ENCODE results near the gene CNN2. TPM values are rescaled to one million over a fixed set of nuclear protein-coding genes. Genes with fewer than 3 reads are reported as not detected.
A peak's percentile ranks its signal among the peaks of the same experiment; 100 is the strongest.

The CNN2 gene
- total RNA-seq, result 10 to 100 TPM; 76.0 to 80.5 TPM

DNA sequence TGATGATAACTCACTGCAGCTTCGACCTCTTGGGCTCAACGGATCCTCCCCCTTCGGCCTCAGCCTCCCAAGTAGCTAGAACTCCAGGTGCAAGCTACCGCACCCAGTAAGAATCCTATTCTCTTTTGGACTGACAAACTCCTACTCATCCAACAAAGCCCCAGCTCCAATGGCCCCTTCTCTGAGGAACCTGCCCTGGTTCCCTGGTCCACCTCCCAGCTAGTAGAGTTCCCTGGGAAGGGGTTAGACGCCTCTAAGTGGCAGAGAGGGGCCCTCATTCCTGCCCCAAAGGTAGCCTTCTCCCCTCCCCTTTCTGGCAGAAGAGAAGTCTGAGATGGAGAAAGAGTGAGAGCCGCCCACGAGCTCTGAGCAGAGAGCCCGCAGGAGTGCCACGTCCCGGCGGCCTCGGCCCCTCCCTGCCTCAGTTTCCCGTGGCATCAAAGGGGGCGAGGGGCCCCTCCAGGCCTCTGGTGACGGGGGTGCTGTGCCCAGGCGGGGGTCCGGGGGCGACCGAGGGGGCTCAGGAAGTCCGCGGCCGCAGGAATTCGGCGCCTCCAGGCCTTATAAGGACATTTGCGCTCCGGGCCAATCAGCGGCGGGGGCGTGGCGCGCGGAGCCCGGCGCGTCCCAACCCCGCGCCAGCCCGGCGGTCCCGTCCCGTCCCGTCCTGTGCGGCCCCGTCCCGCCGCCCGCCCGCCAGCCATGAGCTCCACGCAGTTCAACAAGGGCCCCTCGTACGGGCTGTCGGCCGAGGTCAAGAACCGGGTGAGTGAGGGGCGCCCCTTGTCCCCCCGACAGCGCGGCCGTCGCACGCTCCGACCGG lies at the start of gene CNN2:
Gene CNN2 (plus strand): TSS at position 649 of the 823 bp plus-strand sequence. CDS start 54 bp downstream, at position 703.
- H3K27me3 Mint-ChIP-seq, result peaks cover 5% of the 10 kb centered on the region
- DNase-seq, result peak; percentile 81
- H3K27ac Mint-ChIP-seq, result peak within 1 kb of the TSS; percentile 85
- peak within 1 kb of the TSS; percentile 89 for H3K4me3 Mint-ChIP-seq
- H3K4me1 Mint-ChIP-seq, result peaks cover 28% of the 10 kb centered on the region
- no peaks in the 10 kb centered on the region for H3K9me3 Mint-ChIP-seq
- peaks cover 12% of the 10 kb centered on the region for H3K36me3 Mint-ChIP-seq

DNA sequence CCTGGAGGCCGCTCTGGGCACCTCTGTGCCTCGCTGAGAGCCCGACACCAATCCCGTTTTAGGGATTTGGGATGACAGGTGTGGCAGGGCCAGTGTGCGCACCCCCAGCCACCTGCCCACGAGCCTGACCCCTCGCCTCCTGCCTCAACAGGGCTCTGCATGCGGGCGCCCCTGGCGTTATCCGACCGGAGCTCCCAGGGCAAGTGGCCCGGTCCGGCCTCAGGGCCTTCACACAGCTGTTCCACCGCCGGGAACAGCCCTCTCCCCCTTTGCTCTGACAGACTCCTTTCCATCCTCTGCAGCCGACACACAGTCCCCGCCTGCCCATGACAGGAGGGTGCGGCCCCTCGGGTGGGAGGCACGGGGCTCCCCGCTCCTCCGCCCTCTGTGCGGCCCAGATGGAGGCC lies 49.3 kb upstream of the CNN2 start:
- H3K36me3 Mint-ChIP-seq, result peaks cover 5% of the 10 kb centered on the region
- no peak overlapping the region for H3K27ac Mint-ChIP-seq
- no peak overlapping the region for H3K4me3 Mint-ChIP-seq
- DNase-seq, result no peak
- H3K4me1 Mint-ChIP-seq, result no peaks in the 10 kb centered on the region
- H3K9me3 Mint-ChIP-seq, result no peaks in the 10 kb centered on the region
- no peaks in the 10 kb centered on the region for H3K27me3 Mint-ChIP-seq

DNA sequence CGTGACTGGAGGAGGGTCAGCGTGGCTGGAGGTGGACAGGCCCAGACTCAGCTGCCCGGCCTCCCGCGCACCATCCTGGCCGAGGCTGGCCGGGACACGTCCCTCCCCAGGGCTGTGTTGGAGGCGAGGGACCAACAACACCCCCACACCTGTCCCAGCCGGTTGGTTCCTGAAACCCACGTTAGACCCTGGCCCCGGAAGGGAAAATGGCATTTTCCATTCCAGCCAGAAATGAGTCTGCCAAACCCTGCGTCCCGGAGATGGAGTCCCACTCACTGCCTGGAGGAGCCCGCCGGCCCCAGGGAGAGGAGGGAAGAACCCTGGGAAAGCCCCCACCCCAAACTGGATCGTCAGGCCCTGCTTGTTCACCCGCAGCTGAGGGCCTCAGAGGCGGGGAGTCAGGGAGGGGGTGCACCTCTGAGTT lies 47.1 kb upstream of the CNN2 start:
- H3K9me3 Mint-ChIP-seq, result no peaks in the 10 kb centered on the region
- no peaks in the 10 kb centered on the region for H3K27me3 Mint-ChIP-seq
- H3K36me3 Mint-ChIP-seq, result peaks cover 2% of the 10 kb centered on the region
- H3K4me1 Mint-ChIP-seq, result peaks cover 4% of the 10 kb centered on the region
- H3K27ac Mint-ChIP-seq, result no peak overlapping the region
- no peak for DNase-seq
- H3K4me3 Mint-ChIP-seq, result no peak overlapping the region

DNA sequence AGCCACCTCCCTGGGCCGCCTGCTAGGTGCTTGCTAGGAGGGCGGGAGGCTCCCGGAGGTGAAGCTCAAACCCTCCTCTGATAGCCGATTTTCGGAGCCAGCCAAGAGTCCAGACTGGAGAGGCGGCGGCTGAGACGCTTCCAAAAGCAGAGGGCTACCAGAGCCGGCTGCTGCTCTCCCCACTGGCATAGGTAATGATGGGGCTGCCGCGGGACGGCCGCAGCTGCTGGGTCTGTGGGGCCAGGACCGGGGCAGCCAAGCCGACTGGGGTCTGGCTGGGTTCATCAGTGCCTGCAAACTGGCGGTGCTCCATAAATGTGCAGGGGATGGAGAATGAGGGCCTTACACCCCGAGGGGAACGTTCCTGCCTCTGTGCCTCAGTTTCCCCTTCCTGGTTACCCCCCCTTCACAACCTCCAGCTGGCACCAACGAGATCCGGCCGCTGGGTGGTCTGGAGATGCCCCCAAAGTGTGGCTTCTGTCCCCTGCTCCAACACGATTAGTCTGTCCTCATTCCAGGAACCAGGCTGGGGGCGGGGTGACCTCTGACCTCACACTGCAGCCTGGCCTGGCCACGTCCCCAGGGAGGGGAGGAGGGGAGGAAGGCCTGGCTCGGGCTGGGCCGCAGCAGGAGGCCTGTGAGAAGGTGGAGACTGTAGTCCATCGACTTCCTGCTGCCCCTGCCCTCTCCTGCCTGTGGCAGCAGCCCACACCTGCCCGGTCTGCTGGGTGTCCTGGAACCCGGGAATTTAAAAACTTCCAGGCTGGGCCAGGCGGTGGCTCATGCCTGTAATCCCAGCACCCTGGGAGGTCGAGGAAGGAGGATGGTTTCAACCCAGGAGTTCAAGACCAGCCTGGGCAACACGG lies 46.0 kb upstream of the CNN2 start:
- peaks cover 8% of the 10 kb centered on the region for H3K4me1 Mint-ChIP-seq
- no peak for DNase-seq
- no peaks in the 10 kb centered on the region for H3K27me3 Mint-ChIP-seq
- no peak overlapping the region for H3K27ac Mint-ChIP-seq
- peaks cover 7% of the 10 kb centered on the region for H3K36me3 Mint-ChIP-seq
- H3K9me3 Mint-ChIP-seq, result no peaks in the 10 kb centered on the region
- H3K4me3 Mint-ChIP-seq, result no peak overlapping the region

DNA sequence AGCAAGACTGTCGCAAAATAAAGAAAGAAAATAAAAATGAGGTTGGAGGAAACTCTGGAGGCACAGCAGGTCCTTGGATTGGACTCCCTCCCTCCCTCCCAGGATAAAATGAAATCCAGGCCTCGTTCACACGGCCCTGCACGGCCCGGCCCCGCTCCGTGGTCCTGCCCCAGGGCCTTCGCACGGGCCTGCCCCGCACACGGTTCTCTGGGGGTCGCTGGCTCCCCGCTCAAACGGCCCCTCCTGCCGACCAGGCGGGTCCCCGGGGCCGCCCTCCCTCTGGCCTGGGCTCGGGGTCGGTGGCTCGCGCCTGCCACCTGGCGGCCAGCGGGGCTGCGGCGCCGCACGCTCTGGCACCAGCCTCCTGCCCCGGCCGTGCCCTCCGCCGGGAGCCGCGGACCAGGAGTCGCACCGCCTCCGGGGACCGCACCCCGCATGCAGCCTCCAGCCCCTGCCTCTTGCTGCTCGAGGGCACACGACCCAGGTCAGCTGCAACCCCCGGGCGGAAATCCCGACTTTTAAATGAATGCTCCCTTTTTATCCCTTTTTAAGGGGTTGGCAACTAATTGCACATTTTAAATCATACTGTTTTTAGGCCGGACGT lies 43.7 kb upstream of the CNN2 start:
- H3K9me3 Mint-ChIP-seq, result no peaks in the 10 kb centered on the region
- H3K4me3 Mint-ChIP-seq, result no peak overlapping the region
- peak; percentile 87 for DNase-seq
- no peak overlapping the region for H3K27ac Mint-ChIP-seq
- H3K36me3 Mint-ChIP-seq, result peaks cover 7% of the 10 kb centered on the region
- no peaks in the 10 kb centered on the region for H3K27me3 Mint-ChIP-seq
- peaks cover 13% of the 10 kb centered on the region for H3K4me1 Mint-ChIP-seq

DNA sequence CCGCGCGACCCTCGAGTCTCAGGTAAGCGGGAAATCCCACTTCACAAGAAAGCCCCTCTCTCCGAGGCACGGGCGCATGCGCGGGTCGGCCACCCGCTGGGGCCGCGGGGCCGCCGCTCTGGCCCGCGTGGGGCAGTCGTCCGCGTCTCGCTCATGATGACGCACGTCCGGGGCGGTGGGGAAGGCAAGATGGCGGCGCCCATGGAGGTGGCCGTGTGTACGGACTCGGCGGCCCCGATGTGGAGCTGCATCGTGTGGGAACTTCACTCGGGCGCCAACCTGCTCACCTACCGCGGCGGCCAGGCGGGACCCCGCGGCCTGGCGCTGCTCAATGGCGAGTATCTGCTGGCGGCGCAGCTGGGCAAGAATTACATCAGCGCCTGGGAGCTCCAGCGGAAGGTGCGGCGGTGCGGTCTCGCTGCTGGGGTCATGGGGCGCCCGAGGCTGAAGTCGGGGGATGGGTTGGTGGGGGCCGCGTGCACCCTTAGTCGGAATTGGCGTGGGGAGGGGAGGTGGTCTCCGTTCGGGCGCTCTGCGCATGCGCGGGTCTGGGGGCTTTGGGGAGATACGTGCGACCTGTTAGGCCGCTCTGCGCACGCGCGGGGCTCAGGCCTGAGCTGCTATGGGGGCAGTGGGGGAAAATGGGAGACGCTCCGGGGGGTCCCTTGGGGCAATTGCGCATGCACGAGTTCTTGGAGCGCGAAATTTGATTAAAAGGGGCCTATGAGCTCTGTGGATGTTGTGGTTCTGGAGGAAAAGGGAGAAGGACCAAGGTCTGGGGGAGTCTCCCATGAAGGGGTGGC lies 42.0 kb upstream of the CNN2 start, which contains the start of gene WDR18:
Gene WDR18 (plus strand): TSS at position 181 of the 803 bp plus-strand sequence. CDS start 9 bp downstream, at position 190.
- Mint-ChIP-seq H3K27me3 (no peaks in the 10 kb centered on the region), H3K36me3 (peaks cover 7% of the 10 kb centered on the region), H3K27ac (peak within 1 kb of the TSS; percentile 95), H3K9me3 (no peaks in the 10 kb centered on the region), H3K4me1 (peaks cover 15% of the 10 kb centered on the region), H3K4me3 (peak within 1 kb of the TSS; percentile 94)
- peak; percentile 94 for DNase-seq

DNA sequence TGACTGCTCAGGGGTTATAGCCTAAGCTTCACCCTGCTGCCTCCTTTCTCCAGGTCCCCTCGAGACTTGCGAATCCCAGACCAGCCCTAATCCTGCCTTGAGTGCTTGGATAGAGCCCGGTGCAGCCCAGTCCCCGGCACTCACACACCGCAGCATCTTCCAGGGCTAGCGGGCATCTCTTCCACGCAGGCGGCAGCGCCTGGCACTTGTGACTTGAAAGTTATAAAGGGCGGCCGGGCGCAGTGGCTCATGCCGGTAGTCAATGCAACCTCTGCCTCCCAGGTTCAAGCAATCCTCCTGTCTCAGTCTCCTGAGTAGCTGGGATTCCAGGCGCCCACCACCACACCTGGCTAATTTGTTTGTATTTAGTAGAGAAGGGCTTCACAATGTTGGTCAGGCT lies 40.3 kb upstream of the CNN2 start:
- Mint-ChIP-seq H3K36me3 (peaks cover 12% of the 10 kb centered on the region), H3K27me3 (no peaks in the 10 kb centered on the region), H3K9me3 (no peaks in the 10 kb centered on the region), H3K27ac (no peak overlapping the region), H3K4me1 (peaks cover 15% of the 10 kb centered on the region), H3K4me3 (peak overlapping the region; percentile 94)
- no peak for DNase-seq

DNA sequence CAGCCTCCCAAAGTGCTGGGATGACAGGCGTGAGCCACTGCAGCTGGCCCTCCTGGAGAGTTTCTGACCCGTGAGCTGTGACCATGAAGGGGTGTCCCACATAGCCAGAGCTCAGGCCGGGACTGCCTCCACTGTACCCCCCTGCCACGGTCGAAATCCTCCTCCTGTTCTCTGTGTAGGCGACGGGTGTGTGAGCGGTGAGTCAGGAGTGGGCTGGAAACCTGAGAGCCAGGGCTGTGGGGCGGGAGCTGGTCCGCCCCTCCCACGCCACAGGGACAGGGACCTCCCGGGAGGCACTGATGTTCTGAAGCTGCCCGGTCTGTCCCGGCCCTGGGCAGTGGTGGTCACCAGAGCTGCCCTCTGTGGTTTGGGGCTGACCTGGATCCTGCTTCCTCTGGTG lies 38.3 kb upstream of the CNN2 start:
- Mint-ChIP-seq H3K36me3 (peaks cover 14% of the 10 kb centered on the region), H3K27me3 (no peaks in the 10 kb centered on the region), H3K9me3 (no peaks in the 10 kb centered on the region), H3K4me3 (no peak overlapping the region), H3K4me1 (peaks cover 15% of the 10 kb centered on the region), H3K27ac (no peak overlapping the region)
- no peak for DNase-seq

DNA sequence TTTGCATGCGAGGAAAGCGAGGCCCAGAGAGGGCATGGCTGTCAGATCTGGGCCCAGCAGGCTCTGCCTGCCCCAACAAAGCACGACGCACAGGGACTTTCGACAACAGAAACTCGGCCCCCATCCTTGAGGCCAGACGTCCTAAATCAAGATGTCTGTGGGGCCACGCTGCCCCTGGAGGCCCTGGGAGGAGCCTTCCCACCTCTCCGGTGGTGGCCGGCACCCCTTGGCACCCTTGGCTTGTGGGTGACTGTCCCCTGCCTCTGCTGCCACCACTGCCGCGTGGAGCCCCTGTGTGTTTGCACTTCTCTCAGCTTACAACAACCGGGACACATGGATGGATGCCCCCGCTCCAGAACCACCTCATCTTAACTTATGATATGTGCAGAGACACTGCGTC lies 37.9 kb upstream of the CNN2 start:
- no peaks in the 10 kb centered on the region for H3K27me3 Mint-ChIP-seq
- no peaks in the 10 kb centered on the region for H3K9me3 Mint-ChIP-seq
- H3K4me1 Mint-ChIP-seq, result peaks cover 14% of the 10 kb centered on the region
- H3K36me3 Mint-ChIP-seq, result peaks cover 14% of the 10 kb centered on the region
- no peak overlapping the region for H3K4me3 Mint-ChIP-seq
- H3K27ac Mint-ChIP-seq, result no peak overlapping the region
- DNase-seq, result no peak

DNA sequence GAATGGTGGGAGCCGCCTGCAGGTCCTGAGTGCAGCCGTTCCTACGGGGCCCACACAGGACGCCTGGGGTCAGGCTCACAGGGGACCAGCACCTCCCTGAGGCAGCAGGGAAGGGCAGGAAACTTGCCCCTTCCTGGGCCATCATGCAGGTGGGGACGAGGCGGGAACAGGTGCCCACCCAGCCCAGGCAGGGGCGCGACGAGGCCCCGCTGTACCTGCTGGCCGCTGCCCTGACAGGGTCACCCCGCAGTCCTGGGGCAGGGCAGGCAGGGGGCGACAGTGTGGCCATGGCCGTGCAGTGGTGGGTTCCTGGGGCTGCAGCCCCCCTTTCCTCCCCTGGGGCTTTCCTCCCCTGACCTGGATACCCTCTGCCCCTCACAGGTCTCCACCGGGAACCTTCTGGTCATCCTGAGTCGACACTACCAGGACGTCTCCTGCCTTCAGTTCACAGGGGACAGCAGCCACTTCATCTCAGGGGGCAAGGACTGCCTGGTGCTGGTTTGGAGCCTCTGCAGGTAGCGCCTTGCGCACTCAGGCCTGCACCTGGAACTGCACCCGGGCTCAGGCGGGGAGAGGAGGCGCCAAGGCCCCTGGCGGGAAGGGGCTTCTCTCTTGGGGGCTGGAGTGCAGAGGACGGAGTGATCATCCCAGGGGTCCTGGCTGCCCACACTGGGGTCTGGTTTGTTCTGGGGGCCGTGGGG lies 36.9 kb upstream of the CNN2 start:
- Mint-ChIP-seq H3K4me3 (no peak overlapping the region), H3K27me3 (no peaks in the 10 kb centered on the region), H3K36me3 (peaks cover 12% of the 10 kb centered on the region), H3K9me3 (no peaks in the 10 kb centered on the region), H3K4me1 (peaks cover 11% of the 10 kb centered on the region), H3K27ac (no peak overlapping the region)
- no peak for DNase-seq

DNA sequence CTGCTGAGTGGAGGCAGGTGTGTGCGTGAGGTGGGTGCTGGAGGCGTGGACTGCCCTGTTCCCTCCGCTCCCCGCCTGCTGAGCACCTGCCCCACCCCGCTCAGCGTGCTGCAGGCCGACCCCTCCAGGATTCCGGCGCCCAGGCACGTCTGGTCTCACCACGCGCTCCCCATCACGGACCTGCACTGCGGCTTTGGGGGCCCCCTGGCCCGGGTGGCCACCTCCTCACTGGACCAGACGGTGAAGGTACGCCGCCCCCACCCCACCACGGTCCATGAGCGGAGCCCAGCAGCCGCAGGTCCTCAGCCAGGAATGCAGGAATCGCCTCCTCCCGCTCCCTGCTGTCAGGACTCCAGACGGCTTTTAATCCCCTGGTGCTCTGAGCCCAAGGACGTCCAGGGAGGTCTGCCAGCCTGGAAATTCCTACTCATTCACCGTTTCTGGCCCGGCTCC lies 36.3 kb upstream of the CNN2 start:
- Mint-ChIP-seq H3K36me3 (peaks cover 8% of the 10 kb centered on the region), H3K4me1 (peaks cover 7% of the 10 kb centered on the region), H3K9me3 (no peaks in the 10 kb centered on the region), H3K27me3 (no peaks in the 10 kb centered on the region), H3K27ac (no peak overlapping the region), H3K4me3 (no peak overlapping the region)
- no peak for DNase-seq

DNA sequence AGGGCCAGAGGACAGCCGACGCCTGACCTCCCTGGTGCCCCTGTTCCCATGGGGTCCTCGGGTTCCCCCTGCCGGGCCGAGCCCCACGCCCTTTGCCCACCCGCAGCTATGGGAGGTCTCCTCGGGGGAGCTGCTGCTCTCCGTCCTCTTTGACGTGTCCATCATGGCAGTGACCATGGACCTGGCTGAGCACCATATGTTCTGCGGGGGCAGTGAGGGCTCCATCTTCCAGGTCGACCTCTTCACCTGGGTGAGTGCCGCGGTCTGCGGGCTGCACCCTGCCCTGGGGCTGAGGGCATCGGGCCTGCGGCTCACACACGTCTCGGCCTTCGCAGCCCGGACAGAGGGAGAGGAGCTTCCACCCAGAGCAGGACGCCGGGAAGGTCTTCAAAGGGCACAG lies 35.7 kb upstream of the CNN2 start:
- no peak overlapping the region for H3K27ac Mint-ChIP-seq
- H3K36me3 Mint-ChIP-seq, result peaks cover 8% of the 10 kb centered on the region
- H3K4me3 Mint-ChIP-seq, result no peak overlapping the region
- peaks cover 3% of the 10 kb centered on the region for H3K4me1 Mint-ChIP-seq
- H3K27me3 Mint-ChIP-seq, result no peaks in the 10 kb centered on the region
- no peaks in the 10 kb centered on the region for H3K9me3 Mint-ChIP-seq
- DNase-seq, result no peak

DNA sequence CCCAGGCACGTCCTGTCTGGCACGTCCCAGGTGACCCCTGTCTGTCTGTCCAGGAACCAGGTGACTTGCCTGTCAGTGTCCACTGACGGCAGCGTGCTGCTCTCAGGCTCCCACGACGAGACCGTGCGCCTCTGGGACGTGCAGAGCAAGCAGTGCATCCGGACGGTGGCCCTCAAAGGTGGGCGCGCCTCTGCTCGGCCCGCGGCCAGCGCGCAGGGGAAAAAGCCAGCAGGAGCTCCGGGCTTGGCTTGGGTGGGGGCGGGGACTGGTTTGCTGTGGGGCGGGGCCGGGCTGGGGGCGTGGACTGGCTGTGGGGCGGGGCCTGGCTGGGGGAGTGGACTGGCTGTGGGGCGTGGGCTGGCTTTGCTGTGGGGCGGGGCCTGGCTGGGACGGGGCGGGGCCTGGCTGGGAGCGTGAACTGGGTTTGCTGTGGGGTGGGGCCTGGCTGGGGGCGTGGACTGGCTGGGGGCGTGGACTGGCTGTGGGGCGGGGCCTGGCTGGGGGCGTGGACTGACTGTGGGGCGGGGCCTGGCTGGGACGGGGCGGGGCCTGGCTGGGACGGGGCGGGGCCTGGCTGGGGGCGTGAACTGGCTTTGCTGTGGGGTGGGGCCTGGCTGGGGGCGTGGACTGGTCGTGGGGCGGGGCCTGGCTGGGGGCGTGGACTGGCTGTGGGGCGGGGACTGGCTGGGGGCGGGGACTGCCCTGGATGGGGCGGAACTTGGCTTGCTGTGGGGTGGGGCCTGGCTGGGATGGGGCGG lies 35.1 kb upstream of the CNN2 start:
- peaks cover 8% of the 10 kb centered on the region for H3K36me3 Mint-ChIP-seq
- peaks cover under 1% of the 10 kb centered on the region for H3K27me3 Mint-ChIP-seq
- no peak overlapping the region for H3K4me3 Mint-ChIP-seq
- H3K27ac Mint-ChIP-seq, result no peak overlapping the region
- peak; percentile 72 for DNase-seq
- no peaks in the 10 kb centered on the region for H3K9me3 Mint-ChIP-seq
- peaks cover 4% of the 10 kb centered on the region for H3K4me1 Mint-ChIP-seq

Measured in activated naive CD8-positive, alpha-beta T cell treated with anti-CD3 and anti-CD28 coated beads for 36 hours (primary cell).